ENCODE data around the gene LMNA. TPM values are rescaled to one million over a fixed set of nuclear protein-coding genes. Genes with fewer than 3 reads are reported as not detected.
"Not testable (repeated sequence)": the region's sequence is repeated elsewhere in the genome, so short reads cannot be mapped to it uniquely, and the experiment has no call there.

LMNA gene
- total RNA-seq = 293 TPM

DNA sequence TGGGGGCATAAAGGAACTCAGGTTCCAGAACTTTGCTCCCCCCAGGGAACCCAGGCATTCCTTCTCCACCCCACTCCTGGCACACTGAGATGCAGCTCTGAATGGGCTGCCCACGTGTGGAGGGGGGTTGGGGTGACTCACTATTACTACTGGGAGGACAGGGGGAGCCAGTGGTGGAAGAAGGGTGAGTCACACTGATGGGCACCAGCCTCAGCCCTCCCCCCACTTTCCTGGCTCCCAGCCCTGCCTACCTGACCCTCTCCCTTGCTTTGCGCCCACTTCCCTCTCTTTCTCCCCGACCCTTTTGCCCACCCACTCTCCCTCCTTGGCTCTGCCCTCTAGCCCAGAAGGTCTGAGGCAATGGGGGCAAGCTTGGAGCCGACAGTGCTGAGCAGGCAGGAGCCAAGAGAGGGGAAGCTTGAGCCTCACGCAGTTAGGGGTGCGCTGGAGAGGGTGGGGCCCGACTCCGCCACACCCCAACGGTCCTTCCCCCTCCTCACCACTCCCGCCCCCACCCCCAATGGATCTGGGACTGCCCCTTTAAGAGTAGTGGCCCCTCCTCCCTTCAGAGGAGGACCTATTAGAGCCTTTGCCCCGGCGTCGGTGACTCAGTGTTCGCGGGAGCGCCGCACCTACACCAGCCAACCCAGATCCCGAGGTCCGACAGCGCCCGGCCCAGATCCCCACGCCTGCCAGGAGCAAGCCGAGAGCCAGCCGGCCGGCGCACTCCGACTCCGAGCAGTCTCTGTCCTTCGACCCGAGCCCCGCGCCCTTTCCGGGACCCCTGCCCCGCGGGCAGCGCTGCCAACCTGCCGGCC is at the start of gene LMNA:
LMNA (plus strand) TSS at position 611 of the 818 bp plus-strand sequence. CDS start 208 bp downstream, outside the sequence.
- DNase-seq (ENCODE audit: low spot score) = peak; percentile 91

DNA sequence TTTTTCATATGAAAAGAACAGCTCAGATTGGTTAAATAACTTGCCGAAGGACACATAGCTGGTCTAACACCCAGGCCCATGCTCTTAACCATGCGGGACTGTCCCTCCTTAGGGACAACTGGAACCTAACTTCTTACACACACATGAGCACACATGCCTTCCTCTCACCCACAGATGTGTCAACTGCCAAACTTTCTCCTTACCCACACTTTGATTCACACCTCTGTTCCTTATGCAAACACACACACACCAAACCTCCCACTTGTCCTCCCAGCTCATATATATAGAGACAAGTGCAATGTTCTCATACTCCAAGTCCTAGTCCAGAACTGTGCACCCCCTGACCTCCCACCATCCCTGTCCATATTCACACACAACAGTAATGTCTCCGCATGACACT is 49.3 kb upstream of the LMNA start:
- DNase-seq (ENCODE audit: low spot score) = no peak

GRCh38 chr1:156065871-156066270 is 48.6 kb upstream of the LMNA start:
- no peak for DNase-seq (ENCODE audit: low spot score)

DNA sequence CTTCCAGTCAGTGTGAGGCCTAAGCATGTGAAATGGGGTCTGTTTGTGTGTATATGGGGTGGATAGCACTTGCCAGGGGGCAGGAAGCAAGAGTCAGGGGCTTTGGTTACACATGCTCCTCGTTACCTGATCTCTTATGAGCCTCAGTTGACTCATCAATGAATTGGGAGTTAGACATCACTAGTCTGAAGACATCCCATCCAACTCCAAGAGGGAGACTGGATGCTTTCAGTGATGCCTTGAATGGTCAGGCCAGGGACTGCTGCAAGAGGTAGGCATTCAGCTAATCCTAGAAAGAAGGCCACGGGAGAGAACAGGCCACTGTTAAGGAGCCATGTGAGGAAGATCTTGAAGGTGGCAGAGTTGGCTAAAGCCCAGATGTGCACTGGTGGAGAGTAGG is 47.2 kb upstream of the LMNA start:
- DNase-seq (ENCODE audit: low spot score) = no peak

DNA sequence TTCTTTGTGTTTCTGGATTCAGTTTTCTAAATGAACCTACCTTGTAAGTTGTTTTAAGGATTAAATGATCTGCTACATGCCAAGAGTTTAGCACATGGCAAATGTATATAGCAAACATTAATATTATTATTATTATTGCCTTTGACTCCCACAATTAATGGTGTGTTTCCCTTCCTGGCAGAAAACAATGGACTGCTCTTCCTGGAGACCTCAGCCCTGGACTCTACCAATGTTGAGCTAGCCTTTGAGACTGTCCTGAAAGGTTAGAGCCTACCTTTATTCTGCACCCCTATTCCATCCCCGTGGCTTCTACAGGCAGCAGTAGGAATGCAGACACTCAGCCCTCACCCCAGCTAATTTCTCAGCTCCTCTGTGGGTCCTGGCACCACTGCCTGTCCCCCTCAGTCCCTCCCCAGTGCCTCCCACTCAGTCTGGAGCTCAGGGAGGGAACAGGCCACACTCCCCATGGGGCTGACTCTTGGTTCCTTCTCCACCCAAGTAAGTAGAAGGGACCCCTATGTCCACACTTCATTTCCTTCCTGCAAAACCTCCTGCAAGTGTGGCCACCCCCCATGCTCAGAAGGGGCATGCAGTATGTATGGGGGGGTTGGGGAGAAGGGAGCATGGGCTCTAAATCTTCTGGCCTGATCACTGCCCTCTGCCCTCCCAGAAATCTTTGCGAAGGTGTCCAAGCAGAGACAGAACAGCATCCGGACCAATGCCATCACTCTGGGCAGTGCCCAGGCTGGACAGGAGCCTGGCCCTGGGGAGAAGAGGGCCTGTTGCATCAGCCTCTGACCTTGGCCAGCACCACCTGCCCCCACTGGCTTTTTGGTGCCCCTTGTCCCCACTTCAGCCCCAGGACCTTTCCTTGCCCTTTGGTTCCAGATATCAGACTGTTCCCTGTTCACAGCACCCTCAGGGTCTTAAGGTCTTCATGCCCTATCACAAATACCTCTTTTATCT is 44.7 kb upstream of the LMNA start:
- DNase-seq (ENCODE audit: low spot score) = no peak

GRCh38 chr1:156070548-156070947 is 44.0 kb upstream of the LMNA start:
- DNase-seq (ENCODE audit: low spot score) = no peak

DNA sequence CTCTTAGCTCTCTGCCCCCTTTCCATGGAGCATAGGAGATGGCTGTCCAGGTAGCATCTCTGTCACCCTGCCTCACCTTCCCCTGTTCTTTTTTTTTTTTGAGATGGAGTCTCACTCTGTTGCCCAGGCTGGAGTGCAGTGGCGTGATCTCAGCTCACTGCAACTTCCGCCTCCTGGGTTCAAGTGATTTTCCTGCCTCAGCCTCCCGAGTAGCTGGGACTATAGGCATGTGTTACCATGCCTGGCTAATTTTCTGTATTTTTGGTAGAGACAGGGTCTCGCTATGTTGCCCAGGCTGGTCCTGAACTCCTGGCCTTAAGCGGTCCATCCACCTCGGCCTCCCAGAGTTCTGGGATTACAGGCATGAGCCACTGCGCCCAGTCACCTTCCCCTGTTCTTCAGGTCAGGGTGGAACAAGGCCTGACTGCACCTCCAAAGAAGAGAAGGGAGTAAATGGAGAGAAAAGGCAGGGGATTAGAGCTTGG is 43.1 kb upstream of the LMNA start:
- not testable (repeated sequence) for DNase-seq (ENCODE audit: low spot score)

DNA sequence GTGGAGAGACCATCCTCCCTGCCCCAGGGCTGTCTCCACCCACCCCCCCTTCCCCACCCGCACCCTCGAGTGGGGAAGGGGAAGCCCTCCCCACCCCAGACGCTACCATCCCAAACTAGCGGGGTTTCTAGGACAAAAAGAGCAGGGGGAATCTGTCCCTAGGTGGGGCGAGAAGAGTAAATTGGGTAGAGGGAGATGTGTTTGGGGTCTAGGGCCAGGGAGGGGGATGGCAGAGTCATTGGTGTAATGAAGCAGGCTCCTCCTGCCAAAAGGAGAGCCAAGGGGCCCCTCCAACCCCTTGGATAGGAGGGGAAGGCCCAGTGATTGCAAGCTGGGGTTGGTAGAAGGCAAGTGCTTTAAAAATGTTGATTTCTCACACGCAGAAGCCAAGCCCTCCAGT is 42.3 kb upstream of the LMNA start:
- no peak for DNase-seq (ENCODE audit: low spot score)

DNA sequence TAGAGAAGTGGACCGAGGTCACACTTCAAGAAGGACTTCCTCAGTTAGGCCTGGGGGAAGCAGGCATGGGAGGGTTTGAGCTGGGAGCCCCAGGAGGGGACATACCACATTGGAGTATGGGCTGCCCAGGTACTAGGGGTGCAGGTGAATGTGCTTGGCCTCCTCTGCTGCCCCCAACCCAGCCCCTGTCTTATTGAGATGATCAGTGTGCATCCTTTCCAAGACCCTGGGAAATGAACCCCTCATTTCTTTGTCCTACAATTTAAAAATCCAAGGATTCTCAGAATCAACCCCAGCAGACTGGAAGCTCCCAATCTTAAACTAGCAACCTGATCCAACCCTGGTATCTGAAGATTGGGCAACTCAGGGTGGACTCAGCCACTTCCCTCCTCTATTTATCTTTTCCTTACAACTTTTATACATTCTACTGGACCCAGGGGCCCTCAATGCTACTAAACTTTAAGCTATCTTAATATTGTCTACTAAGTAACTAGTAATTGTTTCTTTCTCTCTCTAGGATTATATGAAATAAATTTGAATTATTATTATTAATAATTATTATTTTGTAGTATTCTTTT is 41.3 kb upstream of the LMNA start:
- DNase-seq (ENCODE audit: low spot score) = no peak

- no peak for DNase-seq (ENCODE audit: low spot score)
Measured at GRCh38 chr1:156073740-156074139, 40.8 kb upstream of the LMNA start.

- DNase-seq (ENCODE audit: low spot score) = no peak
Measured at GRCh38 chr1:156074661-156075060, 39.9 kb upstream of the LMNA start.

DNA sequence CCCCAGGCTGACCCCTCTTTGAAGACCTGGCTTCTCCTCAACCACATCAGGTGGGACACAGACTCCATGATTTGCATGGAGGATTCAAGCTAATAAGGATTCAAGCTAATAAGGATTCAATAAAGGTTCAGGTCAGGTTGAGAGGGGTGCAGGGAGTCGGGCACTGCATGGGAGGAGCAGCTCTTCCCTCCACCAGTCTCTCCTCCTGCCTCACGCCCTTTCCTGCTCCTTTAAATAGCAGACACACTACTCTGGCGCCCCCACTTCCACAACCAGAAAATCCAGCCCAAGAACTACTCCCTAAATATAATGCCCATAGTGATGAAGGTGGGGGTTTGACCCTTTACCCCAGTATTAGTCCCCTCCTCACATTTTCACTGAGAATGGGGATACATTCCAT is 39.3 kb upstream of the LMNA start:
- no peak for DNase-seq (ENCODE audit: low spot score)

DNA sequence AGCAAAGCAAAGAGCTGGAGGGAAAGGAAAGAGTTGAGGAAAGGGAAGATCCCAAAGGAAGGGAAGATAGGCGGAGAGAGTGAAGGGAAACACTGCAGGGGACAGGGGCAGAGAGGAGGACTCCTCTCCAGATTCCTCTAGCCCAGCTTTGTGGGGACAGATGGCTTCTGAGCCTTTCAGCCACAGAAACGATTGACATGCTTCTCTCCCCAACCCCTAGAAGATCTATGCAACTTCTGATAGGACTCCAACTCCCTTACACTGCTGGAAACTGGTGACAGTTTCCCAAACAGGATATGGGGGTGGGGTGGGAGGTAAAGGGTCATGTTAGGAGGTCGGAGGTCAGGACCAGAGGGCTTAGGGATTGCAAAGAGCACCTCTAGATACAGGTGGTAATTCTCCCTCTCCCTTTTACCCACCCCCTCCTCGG is 38.7 kb upstream of the LMNA start:
- DNase-seq (ENCODE audit: low spot score) = no peak

DNA sequence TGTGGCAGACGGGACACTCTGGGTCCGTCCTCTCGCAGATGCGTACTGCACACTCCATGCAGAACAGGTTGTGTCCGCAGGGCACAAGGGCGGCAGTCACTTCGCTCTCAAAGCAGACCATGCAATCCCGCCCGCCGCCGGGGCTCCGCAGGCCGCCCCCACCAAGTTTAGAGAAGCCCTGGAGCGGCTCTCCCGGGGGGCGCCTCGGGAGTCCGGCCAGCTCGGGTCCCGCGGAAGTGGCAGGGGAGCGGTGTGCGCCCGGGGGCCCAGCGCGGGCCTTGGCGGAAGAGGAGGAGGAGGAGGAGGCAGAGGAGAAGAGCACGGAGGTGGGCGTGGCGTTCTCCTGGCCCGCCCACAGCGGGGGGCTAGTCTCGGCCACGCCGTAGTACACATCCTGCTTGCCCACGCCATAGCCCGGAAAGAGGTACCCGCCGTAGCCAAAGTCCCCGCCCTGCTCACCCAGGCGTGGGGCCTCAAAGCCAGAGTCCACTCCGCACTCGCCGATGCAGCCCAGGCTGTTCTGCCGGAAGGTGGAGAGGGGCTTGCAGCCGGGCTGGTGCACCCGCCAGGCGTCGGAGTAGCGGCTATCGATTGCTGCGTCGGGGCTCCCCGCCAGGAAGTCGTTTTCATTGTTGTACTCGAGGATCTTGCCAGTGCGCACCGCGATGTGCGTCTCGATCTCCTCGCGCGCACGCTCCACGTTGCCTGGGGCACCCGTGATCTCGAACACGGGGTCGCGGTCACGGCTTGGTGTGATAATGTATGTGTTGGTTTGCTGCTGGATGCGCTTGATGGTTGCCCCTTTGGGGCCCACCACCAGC is 37.7 kb upstream of the LMNA start:
- peak; percentile 48 for DNase-seq (ENCODE audit: low spot score)

DNA sequence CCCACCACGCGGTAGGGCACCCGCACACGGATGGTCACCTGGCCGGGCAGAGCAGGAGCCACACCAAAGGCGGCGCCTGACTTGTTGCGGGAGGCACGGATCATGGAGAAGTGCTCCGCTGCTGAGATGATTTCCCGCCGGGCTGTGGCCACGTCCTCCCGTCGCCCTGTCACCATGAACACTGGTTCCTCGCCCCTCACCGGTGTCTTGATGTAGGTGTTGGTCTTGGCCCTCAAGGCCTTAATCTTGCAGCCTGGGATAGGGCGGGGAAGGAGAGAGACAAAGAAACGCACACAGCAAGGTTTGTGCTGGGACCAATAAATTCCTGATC is 37.1 kb upstream of the LMNA start:
- DNase-seq (ENCODE audit: low spot score) = no peak

GRCh38 chr1:156078728-156079127 is 35.8 kb upstream of the LMNA start:
- no peak for DNase-seq (ENCODE audit: low spot score)

DNA sequence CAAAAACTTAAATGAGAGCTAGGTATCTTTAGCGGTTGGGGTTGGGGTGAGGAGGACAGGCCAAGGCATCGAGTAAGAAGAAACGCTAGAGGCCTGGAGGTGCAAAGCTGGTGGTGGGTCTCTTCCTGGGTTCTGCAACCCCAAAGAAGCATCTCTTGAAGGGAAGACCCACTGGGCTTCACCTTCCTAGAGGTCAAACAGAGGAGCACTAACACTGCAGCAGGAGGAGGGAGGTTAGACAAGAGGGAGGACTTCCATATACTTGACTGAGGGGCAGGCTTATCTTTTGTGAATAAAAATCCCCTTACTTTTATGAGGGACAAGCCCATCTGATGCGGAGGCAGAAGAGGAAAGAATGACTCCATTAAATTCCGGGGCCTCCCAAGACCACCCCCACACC is 34.7 kb upstream of the LMNA start:
- DNase-seq (ENCODE audit: low spot score) = no peak

DNA sequence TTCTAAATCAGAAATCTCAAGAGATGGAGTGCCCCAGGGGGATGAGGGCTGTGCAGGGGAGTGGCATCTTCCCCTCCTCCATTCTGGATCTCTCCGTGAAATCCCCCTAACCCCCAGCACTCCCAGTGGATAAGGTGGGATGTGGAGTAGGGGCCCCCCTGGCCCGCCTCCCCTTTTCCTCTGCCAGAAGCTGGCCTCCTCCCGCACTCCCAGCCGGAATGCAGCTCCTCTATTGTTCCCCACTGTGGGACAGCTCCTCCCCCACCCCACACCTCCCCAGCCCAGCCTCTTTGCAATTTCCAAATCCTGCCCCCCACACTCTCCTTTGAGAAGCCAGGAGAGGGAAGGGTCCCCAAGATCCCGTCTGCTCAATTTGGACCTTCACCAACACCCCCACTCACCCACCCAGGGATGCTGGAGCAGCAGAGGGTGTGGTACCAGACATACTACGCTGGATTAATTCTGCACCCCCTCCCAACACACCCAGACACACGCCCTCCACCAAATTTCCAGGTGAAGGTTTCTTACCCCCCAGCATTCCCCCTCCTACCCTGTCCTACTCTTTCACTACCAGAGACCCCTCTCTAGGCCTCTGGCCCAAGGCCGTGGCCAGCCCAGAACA is 34.2 kb upstream of the LMNA start:
- DNase-seq (ENCODE audit: low spot score) = no peak

DNA sequence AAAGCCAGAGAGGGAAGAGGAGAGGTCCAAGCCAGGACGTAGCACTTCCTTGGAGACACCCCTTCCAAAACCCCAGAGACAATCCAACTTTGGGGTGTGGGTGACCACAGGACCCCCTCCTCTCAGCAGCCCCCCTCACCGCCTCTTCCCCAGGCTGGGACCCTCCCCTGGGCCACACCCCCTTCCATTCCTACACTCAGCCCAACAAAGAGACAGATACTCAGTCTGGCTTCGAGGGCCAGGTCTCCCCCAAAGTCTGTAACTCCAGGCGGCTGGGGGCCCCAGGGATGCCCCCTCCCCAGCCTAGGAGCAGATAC is 33.7 kb upstream of the LMNA start:
- no peak for DNase-seq (ENCODE audit: low spot score)

DNA sequence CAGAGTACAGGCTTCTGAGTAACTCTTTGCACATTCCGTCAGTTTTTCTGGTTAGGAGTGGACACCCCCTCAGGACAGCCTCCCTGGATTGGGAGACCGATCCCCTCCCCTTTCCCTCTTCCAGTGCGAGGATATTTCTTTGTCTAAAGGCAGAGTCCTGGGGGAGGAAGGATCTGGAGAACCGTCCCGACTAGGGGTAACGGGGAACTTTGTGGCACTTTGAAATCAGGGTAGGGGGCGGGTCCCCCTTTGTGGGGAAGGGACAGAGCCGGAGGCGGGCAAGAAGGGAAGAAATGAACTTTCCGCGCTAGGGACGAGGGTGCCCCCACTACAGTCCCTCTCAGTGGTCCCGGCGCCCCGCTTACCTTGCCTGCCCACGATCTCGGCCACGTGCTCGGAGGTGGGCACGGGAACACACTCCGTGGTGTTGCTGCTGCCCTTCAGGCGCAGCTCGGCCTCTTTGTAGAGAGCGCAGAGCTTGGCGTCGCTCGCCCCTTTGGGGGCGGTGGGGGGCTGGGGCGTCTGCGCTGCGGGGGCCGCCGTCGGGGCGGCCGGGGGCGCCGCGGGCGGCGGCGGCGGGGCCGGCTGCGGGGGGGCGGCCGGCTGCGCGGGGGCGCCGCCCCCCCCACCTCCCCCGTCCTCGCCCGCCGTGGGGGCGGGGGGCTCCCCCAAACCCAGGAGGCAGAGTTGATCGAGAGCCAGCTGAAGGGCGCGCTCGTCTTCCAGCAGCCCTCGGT is 33.2 kb upstream of the LMNA start:
- no peak for DNase-seq (ENCODE audit: low spot score)

DNA sequence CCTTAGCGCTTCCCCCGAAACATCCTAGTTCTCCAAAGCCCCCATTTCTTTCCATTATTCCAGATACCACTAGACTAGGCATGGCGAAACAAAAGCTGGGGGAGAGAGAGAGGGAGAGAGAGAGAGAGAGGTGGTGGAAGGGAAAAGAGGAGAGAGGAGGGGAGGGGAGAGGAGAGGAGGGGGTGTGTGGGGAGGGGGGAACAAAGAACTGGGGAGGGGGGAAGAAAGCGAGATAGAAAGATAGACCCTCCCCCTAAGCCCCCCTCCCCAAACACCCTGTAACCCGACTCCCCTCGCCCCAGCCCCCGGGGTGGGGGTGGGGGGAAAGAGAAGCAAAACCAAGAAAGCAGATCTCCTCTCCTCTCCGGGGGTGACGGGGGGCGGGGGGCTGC is 32.6 kb upstream of the LMNA start:
- no peak for DNase-seq (ENCODE audit: low spot score)

Data from mucosa of gallbladder (tissue), 1 donor.